ENCODE data around the gene CARD18.

GRCh38 chr11:105137286-105137685 lies 2.3 kb downstream of the CARD18 start:
- TF ChIP-seq POLR2A (IDR thresholded peaks at IDR 0.05) (no peak), POLR2AphosphoS5 (IDR thresholded peaks at IDR 0.05) (no peak), CTCF (IDR thresholded peaks at IDR 0.05) (no peak)
